SK-N-SH treated with all-trans-retinoic acid at 6 μM for 48 hours (cell line): ENCODE measurements around the gene ZCCHC7.

Experiments used
- ATAC-seq: fragments of 200-7000 bp; cut with Tn5 transposase; 3 replicates; pipeline ENCODE4 v1.9.1; 2020; ENCODE audit warnings: mild to moderate bottlenecking, moderate library complexity
- ARNTL ChIP-seq: fragments of 450-650 bp; formaldehyde crosslinking; IDR thresholded peaks from 2 replicates; pipeline ENCODE4 v1.5.0; 2020; ENCODE audit warnings: low read depth, mild to moderate bottlenecking, moderate library complexity, borderline replicate concordance
- BACH2 ChIP-seq: fragments of 250-450 bp; sonication (Bioruptor Pico); IDR thresholded peaks from 2 replicates; pipeline ENCODE4 v1.9.0; 2021; ENCODE audit warnings: mild to moderate bottlenecking, borderline replicate concordance
- CREB5 ChIP-seq: fragments of 250-450 bp; sonication (Bioruptor Pico); IDR thresholded peaks from 2 replicates; pipeline ENCODE4 v1.5.1; 2020; ENCODE audit warnings: low read depth, mild to moderate bottlenecking, moderate library complexity
- CSDC2 ChIP-seq: fragments of 250-450 bp; sonication (Bioruptor Pico); IDR thresholded peaks from 2 replicates; pipeline ENCODE4 v1.5.0; 2020; ENCODE audit warnings: mild to moderate bottlenecking, moderate library complexity
- CSRNP3 ChIP-seq: fragments of 250-450 bp; sonication (Bioruptor Pico); IDR thresholded peaks from 2 replicates; pipeline ENCODE4 v1.5.1; 2021; ENCODE audit warnings: mild to moderate bottlenecking, moderate library complexity
- ESRRG ChIP-seq: fragments of 250-450 bp; sonication (Bioruptor Pico); IDR thresholded peaks from 2 replicates; pipeline ENCODE4 v1.6.1; 2021; ENCODE audit warnings: mild to moderate bottlenecking
- GLIS3 ChIP-seq: fragments of 250-450 bp; sonication (Bioruptor Pico); IDR thresholded peaks from 2 replicates; pipeline ENCODE4 v1.5.0; 2020; ENCODE audit warnings: mild to moderate bottlenecking, moderate library complexity
- ISL1 ChIP-seq: fragments of 250-450 bp; sonication (Bioruptor Pico); IDR thresholded peaks from 2 replicates; pipeline ENCODE4 v2.1.2; 2022; ENCODE audit warnings: mild to moderate bottlenecking, moderate library complexity
- PATZ1 ChIP-seq: fragments of 250-450 bp; sonication (Bioruptor Pico); IDR thresholded peaks from 2 replicates; pipeline ENCODE4 v1.8.0; 2020; ENCODE audit warnings: mild to moderate bottlenecking, moderate library complexity, borderline replicate concordance
- POU6F1 ChIP-seq: fragments of 250-450 bp; sonication (Bioruptor Pico); IDR thresholded peaks from 2 replicates; pipeline ENCODE4 v1.8.0; 2021; ENCODE audit warnings: low read depth, mild to moderate bottlenecking, moderate library complexity, borderline replicate concordance
- PPARA ChIP-seq: fragments of 250-450 bp; sonication (Bioruptor Pico); IDR thresholded peaks from 2 replicates; pipeline ENCODE4 v1.5.0; 2020; ENCODE audit warnings: mild to moderate bottlenecking, borderline replicate concordance
- SNAI2 ChIP-seq: fragments of 250-450 bp; sonication (Bioruptor Pico); IDR thresholded peaks from 2 replicates; pipeline ENCODE4 v1.5.0; 2020; ENCODE audit warnings: mild to moderate bottlenecking, moderate library complexity
- TCF4 ChIP-seq: fragments of 250-450 bp; sonication (Bioruptor Pico); IDR thresholded peaks from 2 replicates; pipeline ENCODE4 v1.8.0; 2021; ENCODE audit warnings: mild to moderate bottlenecking, moderate library complexity, borderline replicate concordance
- TOX ChIP-seq: fragments of 250-450 bp; sonication (Bioruptor Pico); IDR thresholded peaks from 2 replicates; pipeline ENCODE4 v1.8.0; 2021; ENCODE audit warnings: mild to moderate bottlenecking, moderate library complexity, borderline replicate concordance
- TSHZ2 ChIP-seq: fragments of 250-450 bp; sonication (Bioruptor Pico); IDR thresholded peaks from 2 replicates; pipeline ENCODE4 v1.5.0; 2020; ENCODE audit warnings: mild to moderate bottlenecking, moderate library complexity
- ZC3H10 ChIP-seq: fragments of 250-450 bp; sonication (Bioruptor Pico); IDR thresholded peaks from 2 replicates; pipeline ENCODE4 v1.5.1; 2021; ENCODE audit warnings: mild to moderate bottlenecking, moderate library complexity
- ZFP3 ChIP-seq: fragments of 250-450 bp; sonication (Bioruptor Pico); IDR thresholded peaks from 2 replicates; pipeline ENCODE4 v1.5.0; 2020; ENCODE audit warnings: mild to moderate bottlenecking, moderate library complexity
- ZFP30 ChIP-seq: fragments of 450-650 bp; formaldehyde crosslinking; IDR thresholded peaks from 2 replicates; pipeline ENCODE4 v1.5.0; 2022; ENCODE audit warnings: mild to moderate bottlenecking, moderate library complexity
- ZNF565 ChIP-seq: fragments of 450-650 bp; formaldehyde crosslinking; conservative IDR thresholded peaks from 2 replicates; pipeline ENCODE4 v1.5.0; 2020; ENCODE audit warnings: low read depth, mild to moderate bottlenecking, moderate library complexity
- ZNF8 ChIP-seq: fragments of 450-650 bp; formaldehyde crosslinking; IDR thresholded peaks from 2 replicates; pipeline ENCODE4 v1.5.0; 2020; ENCODE audit warnings: mild to moderate bottlenecking, moderate library complexity

Gene ZCCHC7

GRCh38 chr9:37405350-37405749 is 285.0 kb downstream of the ZCCHC7 start:
- TF ChIP-seq CREB5 (no peak), PATZ1 (no peak), PPARA (CRISPR knock-in tag) (no peak), ARNTL (CRISPR knock-in tag) (no peak), GLIS3 (no peak), ESRRG (CRISPR knock-in tag) (no peak), ZFP3 (CRISPR knock-in tag) (no peak)
- ATAC-seq = no peak

- TF ChIP-seq ZFP3 (CRISPR knock-in tag) = no peak
- TF ChIP-seq CSDC2 = no peak
- no peak for TF ChIP-seq TSHZ2 (CRISPR knock-in tag)
- TF ChIP-seq ZFP30 (CRISPR knock-in tag) = no peak
- TF ChIP-seq PATZ1 = no peak
- TF ChIP-seq CREB5 = no peak
- TF ChIP-seq ARNTL (CRISPR knock-in tag) = no peak
- TF ChIP-seq ISL1 = no peak
- no peak for TF ChIP-seq ZC3H10 (CRISPR knock-in tag)
- TF ChIP-seq ZNF565 (CRISPR knock-in tag) = no peak
- no peak for ATAC-seq
Measured at GRCh38 chr9:37405764-37406380, 285.5 kb downstream of the ZCCHC7 start.

GRCh38 chr9:37406603-37407401 is 286.4 kb downstream of the ZCCHC7 start:
- no peak for ATAC-seq
- TF ChIP-seq ZNF8 (CRISPR knock-in tag) (no peak), POU6F1 (CRISPR knock-in tag) (no peak), CSRNP3 (CRISPR knock-in tag) (no peak), ESRRG (CRISPR knock-in tag) (no peak), TCF4 (CRISPR knock-in tag) (no peak), SNAI2 (no peak), BACH2 (CRISPR knock-in tag) (no peak), TSHZ2 (CRISPR knock-in tag) (no peak), TOX (CRISPR knock-in tag) (no peak), ZFP30 (CRISPR knock-in tag) (no peak)
